Duodenal mucosa (tissue), 2 donors: ENCODE measurements around the gene SUGCT.
"Not testable (repeated sequence)": the region's sequence is repeated elsewhere in the genome, so short reads cannot be mapped to it uniquely, and the experiment has no call there.

Experiments
- H3K27ac ChIP-seq: one replicate; pipeline ENCODE4 v1.7.0; 2013; ENCODE audit warnings: low read depth, low read length
- H3K27me3 ChIP-seq, 2 donors: one replicate each; pipeline ENCODE4 v1.7.0; 2013; ENCODE audit warnings: low read length in 2 of 2, control low read depth in 1 of 2; ENCODE audit not compliant: insufficient read depth in 2 of 2, control insufficient read depth in 1 of 2
- H3K36me3 ChIP-seq, 2 donors: one replicate each; pipeline ENCODE4 v1.7.0; 2013; ENCODE audit warnings: low read length in 2 of 2, control low read depth in 1 of 2; ENCODE audit not compliant: insufficient read depth in 2 of 2, control insufficient read depth in 1 of 2
- H3K4me1 ChIP-seq, 2 donors: one replicate each; pipeline ENCODE4 v1.7.0; 2013; ENCODE audit warnings: low read length in 2 of 2, control low read depth in 1 of 2; ENCODE audit not compliant: insufficient read depth in 2 of 2, control insufficient read depth in 1 of 2
- H3K4me3 ChIP-seq, 2 donors: one replicate each; pipeline ENCODE4 v1.7.0; 2013; ENCODE audit warnings: low read length in 2 of 2, low read depth in 1 of 2
- H3K9ac ChIP-seq, 2 donors: one replicate each; pipeline ENCODE4 v1.7.0; 2013; ENCODE audit warnings: low read length in 2 of 2, low read depth in 1 of 2
- H3K9me3 ChIP-seq, 2 donors: one replicate each; pipeline ENCODE4 v1.7.0; 2013; ENCODE audit warnings: low read length in 2 of 2, control low read depth in 1 of 2; ENCODE audit not compliant: control insufficient read depth in 1 of 2

Gene SUGCT

GRCh38 chr7:40138973-40139372 lies 4.2 kb downstream of the SUGCT start:
- H3K36me3 ChIP-seq, result no peaks in the 10 kb centered on the region
- H3K9me3 ChIP-seq, result no peaks in the 10 kb centered on the region
- peaks cover 0 to 6% of the 10 kb centered on the region in 2 donors for H3K4me1 ChIP-seq
- no peak overlapping the region for H3K4me3 ChIP-seq
- no peaks in the 10 kb centered on the region for H3K27me3 ChIP-seq
- no peak overlapping the region for H3K27ac ChIP-seq
- no peak overlapping the region for H3K9ac ChIP-seq

DNA sequence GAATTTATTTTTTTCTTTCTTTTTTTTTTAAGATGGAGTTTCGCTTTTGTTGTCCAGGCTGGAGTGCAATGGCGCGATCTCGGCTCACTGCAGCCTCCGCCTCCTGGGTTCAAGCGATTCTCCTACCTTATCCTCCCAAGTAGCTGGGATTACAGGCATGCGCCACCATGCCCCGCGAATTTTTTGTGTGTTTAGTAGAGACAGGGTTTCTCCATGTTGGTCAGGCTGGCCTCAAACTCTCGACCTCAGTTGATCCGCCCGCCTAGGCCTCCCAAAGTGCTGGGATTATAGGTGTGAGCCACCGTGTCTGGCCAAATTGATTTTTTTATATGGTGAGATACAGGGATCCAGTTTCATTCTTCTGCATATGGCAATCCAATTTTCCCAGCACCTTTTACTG lies 5.1 kb downstream of the SUGCT start:
- not testable (repeated sequence) for H3K27ac ChIP-seq

GRCh38 chr7:40141916-40142315 lies 7.1 kb downstream of the SUGCT start:
- not testable (repeated sequence) for H3K4me1 ChIP-seq, H3K4me3 ChIP-seq, H3K36me3 ChIP-seq, H3K9ac ChIP-seq, H3K27ac ChIP-seq, H3K9me3 ChIP-seq, H3K27me3 ChIP-seq

More for the DNA sequence above, 5.1 kb downstream of the SUGCT start:
- not testable (repeated sequence) for H3K36me3 ChIP-seq, H3K9me3 ChIP-seq, H3K9ac ChIP-seq, H3K27me3 ChIP-seq, H3K4me1 ChIP-seq, H3K4me3 ChIP-seq

- H3K36me3 ChIP-seq, H3K9me3 ChIP-seq, H3K4me3 ChIP-seq, H3K27me3 ChIP-seq, H3K4me1 ChIP-seq, H3K9ac ChIP-seq, H3K27ac ChIP-seq: not testable (repeated sequence)
Observed at GRCh38 chr7:40145596-40146130, 10.9 kb downstream of the SUGCT start.

GRCh38 chr7:40147371-40148246 lies 12.8 kb downstream of the SUGCT start:
- Histone ChIP-seq H3K36me3 (no peaks in the 10 kb centered on the region), H3K4me3 (no peak overlapping the region), H3K27me3 (no peaks in the 10 kb centered on the region), H3K4me1 (peaks cover 0 to 4% of the 10 kb centered on the region in 2 donors), H3K9ac (no peak overlapping the region), H3K9me3 (no peaks in the 10 kb centered on the region), H3K27ac (no peak overlapping the region)

DNA sequence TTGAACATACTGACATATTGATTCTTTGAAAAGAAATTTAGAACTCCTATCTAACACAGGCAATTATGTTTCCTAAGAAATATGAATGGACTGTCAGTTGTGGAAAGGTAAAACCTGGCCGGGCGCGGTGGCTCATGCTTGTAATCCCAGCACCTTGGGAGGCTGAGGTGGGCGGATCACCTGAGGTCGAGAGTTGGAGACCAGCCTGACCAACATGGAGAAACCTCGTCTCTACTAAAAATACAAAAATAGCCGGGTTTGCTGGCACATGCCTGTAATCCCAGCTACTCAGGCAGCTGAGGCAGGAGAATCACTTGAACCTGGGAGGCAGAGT lies 13.4 kb downstream of the SUGCT start:
- not testable (repeated sequence) for H3K27me3 ChIP-seq

GRCh38 chr7:40148671-40149070 lies 13.9 kb downstream of the SUGCT start:
- H3K9me3 ChIP-seq, result no peaks in the 10 kb centered on the region
- peaks cover 0 to 4% of the 10 kb centered on the region in 2 donors for H3K4me1 ChIP-seq
- H3K27me3 ChIP-seq, result no peaks in the 10 kb centered on the region
- no peak overlapping the region for H3K4me3 ChIP-seq
- no peaks in the 10 kb centered on the region for H3K36me3 ChIP-seq
- H3K9ac ChIP-seq, result no peak overlapping the region
- H3K27ac ChIP-seq, result no peak overlapping the region

More for the DNA sequence above, 13.4 kb downstream of the SUGCT start:
- H3K4me3 ChIP-seq, H3K4me1 ChIP-seq, H3K27ac ChIP-seq, H3K9ac ChIP-seq, H3K9me3 ChIP-seq, H3K36me3 ChIP-seq: not testable (repeated sequence)

GRCh38 chr7:40151504-40151903 lies 16.7 kb downstream of the SUGCT start:
- Histone ChIP-seq H3K9ac (no peak overlapping the region), H3K36me3 (no peaks in the 10 kb centered on the region), H3K4me3 (no peak overlapping the region), H3K4me1 (peaks cover 0 to 2% of the 10 kb centered on the region in 2 donors), H3K27ac (no peak overlapping the region), H3K27me3 (no peaks in the 10 kb centered on the region), H3K9me3 (no peaks in the 10 kb centered on the region)

DNA sequence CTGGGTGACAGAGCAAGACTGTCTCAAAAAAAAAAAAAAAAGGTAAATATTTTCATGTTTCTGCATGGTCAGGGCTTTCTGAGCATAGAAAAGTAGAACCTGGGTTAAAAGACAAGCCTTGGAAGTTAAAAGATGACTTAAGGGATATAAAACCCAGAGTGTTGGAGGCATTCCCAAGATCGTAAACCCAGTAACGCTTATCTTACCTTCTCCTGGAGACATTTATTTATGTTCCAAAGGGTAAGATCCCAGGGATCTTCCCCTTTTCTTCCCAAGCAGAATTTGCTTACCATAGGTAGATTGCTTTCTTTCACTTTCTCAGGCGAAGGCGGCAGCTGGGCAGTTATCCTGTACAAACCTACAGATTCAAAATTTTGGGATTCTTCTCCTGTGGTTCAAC lies 22.2 kb downstream of the SUGCT start:
- H3K9me3 ChIP-seq, result no peaks in the 10 kb centered on the region
- no peaks in the 10 kb centered on the region for H3K27me3 ChIP-seq
- no peak overlapping the region for H3K27ac ChIP-seq
- no peaks in the 10 kb centered on the region for H3K36me3 ChIP-seq
- H3K4me3 ChIP-seq, result peak overlapping the region in 1 of 2 donors; percentile 53
- peaks cover 0 to 5% of the 10 kb centered on the region in 2 donors for H3K4me1 ChIP-seq
- no peak overlapping the region for H3K9ac ChIP-seq

DNA sequence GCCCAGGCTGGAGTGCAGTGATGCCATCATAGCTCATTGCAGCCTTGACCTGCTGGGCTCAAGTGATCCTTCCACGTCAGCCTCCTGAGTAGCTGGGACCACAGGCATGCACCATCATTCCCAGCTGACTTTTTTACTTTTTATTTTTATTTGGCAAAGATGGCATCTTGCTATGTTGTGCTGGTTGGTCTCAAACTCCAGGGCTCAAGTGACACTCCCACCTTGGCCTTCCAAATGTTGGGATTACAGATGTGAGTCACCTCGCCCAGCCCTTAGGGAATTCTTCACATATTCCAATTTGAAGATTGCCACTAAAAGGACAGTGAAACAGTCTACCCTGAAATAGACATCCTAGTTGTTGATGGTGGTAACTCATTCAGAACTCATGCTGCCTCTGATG lies 27.7 kb downstream of the SUGCT start:
- H3K27ac ChIP-seq, result no peak overlapping the region

More for the DNA sequence above, 27.7 kb downstream of the SUGCT start:
- no peaks in the 10 kb centered on the region for H3K4me1 ChIP-seq
- no peaks in the 10 kb centered on the region for H3K36me3 ChIP-seq
- H3K27me3 ChIP-seq, result no peaks in the 10 kb centered on the region
- H3K4me3 ChIP-seq, result no peak overlapping the region
- H3K9me3 ChIP-seq, result no peaks in the 10 kb centered on the region
- H3K9ac ChIP-seq, result no peak overlapping the region
